ENCODE measurements around the gene RAD51B.
"Not testable (repeated sequence)": the region's sequence is repeated elsewhere in the genome, so short reads cannot be mapped to it uniquely, and the experiment has no call there.

The RAD51B gene

DNA sequence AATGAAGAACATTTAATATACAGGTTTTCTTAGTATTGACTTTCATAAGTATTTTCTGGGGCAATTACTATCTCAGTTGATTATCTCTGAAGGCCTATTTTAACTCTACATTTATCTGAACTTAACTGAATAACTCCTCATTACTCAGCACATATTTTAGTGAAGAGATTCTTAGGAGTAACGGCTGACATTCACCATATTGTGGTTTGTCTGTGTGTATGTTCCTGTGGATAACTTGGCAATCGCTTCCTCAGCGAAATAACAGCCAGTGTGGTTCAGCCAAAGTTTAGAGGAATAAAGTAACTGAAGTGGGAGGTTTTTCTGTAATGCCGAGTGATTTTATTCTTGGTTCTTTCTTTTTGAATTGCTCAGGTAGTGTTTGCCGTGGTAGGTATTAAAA lies 168.0 kb downstream of the RAD51B start:
- peak; percentile 87 for DNase-seq

DNA sequence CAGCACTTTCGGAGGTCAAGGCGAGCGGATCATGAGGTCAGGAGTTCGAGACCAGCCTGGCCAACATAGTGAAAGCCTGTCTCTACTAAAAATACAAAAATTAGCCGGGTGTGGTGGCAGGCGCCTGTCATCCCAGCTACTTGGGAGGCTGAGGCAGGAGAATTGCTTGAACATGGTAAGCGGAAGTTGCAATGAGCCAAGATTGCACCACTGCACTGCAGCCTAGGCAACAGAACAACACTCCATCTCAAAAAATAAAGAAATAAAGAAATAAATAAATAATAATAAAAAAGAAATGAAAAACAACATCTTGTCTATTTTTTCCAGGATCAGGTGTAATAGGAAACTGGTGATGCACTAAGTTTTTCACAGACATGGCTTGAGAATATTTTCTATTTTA lies 168.6 kb downstream of the RAD51B start:
- not testable (repeated sequence) for DNase-seq

- DNase-seq = no peak
Observed at GRCh38 chr14:67990576-67990975, 171.0 kb downstream of the RAD51B start.

- DNase-seq = no peak
Observed at GRCh38 chr14:67994531-67994930, 175.0 kb downstream of the RAD51B start.

- DNase-seq = no peak
Observed at GRCh38 chr14:67996235-67996634, 176.7 kb downstream of the RAD51B start.

DNA sequence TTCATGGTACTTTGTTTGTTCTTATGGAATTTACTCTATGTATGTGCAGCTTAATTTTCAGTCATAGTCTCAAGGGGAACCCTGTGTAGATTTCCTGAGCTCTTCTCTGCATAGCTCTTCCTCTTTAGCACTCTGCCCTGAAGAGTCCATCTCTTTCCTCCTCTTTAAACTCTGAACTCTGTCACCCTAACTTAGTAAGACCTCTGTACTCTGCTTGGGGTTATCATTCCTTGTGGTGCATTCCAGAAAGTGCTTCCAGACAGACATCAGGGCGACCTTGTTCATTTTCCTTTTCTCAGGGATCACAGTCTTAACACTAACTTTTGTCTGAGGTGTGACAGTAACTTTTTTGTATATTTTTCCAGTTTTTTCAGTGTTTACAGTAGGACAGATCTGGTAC lies 179.3 kb downstream of the RAD51B start:
- no peak for DNase-seq

GRCh38 chr14:67999290-67999689 lies 179.7 kb downstream of the RAD51B start:
- DNase-seq = no peak

- DNase-seq = no peak
Observed at GRCh38 chr14:67999705-68000384, 180.3 kb downstream of the RAD51B start.

GRCh38 chr14:68000511-68000910 lies 180.9 kb downstream of the RAD51B start:
- no peak for DNase-seq

DNA sequence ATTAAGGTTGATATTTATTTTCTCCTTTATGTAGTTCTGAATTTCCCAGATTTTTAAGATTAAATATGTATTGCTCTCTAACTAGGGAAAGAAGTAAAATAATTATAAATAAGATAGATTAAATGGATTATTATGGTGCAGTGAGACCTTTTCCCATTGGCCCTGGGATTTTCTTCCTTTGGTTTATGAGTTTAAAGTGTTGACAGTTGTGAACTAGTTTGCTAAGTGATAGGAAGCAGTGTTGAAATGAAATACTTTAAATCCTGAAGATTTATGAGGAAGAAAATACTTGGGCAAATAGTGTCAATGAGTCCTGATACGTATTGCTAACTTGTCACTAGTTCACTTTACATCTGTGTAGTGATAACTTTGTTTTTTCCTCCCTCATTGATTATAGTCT lies 188.9 kb downstream of the RAD51B start:
- DNase-seq = no peak

DNA sequence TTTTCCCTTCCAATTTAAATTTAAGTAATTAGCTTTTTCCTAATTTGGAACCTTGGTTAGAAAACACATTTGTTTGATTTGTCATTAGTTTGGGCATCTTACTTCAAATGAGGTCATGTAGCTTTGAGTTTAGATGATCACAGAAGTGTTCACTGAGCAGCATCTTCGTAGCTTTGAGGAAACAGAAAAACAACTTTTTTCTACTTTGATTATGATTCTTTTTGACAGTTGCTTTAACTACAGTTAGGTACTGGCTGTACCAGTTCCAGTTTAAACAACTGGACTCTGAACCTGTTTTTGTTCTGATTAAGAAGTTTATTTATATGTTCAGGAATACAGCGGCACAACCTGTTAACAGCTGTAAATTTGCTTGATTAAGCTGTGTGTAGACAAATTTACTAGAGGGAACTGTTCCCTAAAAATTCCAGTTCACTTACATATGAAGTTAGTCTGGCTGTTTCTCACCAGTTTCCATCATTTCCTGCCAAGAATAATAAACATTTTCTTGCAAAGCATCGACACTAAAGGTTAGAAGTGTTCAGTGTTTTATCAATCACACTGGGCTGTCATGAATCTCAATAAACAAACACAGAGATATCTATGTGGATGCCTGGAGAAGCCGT lies 191.9 kb downstream of the RAD51B start:
- no peak for DNase-seq

DNA sequence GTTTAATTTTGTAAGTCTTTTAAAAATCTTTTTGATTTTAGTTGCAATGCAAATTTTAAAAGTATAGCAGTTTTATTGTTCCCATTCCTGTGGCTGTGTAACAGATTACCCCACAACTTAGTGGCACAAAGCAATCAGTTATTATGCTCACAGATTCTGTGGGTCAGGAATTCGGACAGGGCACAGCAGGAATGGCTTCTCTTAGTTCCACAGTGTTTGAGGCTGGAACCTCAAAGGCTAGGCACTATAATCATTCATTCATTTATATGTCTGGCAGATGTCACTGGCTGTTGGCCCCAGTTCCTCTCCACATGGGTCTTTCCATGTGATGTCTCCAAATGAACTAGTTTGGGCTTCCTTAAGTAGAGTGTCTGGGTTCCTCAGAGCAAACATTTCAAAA lies 193.3 kb downstream of the RAD51B start:
- no peak for DNase-seq

- DNase-seq = no peak
Observed at GRCh38 chr14:68013326-68013725, 193.7 kb downstream of the RAD51B start.

DNA sequence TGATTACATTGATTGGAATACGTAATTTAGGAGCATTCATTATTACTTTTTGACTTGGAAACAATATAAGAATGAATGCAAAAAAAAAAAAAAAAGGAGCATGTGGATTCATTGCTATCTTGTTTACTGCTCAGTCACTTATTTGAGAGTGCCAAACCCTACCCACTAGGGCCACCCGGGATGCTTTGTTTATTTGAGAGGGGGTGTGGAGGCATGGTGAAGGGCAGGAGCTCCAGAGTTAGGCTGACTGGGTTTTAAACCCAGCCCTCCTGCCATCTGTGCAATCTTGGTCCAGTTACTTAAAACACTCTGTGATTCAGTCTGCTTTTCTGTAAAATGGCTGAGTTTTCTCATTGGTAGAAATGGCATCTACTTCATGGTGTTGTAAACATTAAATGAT lies 195.2 kb downstream of the RAD51B start:
- no peak for DNase-seq

DNA sequence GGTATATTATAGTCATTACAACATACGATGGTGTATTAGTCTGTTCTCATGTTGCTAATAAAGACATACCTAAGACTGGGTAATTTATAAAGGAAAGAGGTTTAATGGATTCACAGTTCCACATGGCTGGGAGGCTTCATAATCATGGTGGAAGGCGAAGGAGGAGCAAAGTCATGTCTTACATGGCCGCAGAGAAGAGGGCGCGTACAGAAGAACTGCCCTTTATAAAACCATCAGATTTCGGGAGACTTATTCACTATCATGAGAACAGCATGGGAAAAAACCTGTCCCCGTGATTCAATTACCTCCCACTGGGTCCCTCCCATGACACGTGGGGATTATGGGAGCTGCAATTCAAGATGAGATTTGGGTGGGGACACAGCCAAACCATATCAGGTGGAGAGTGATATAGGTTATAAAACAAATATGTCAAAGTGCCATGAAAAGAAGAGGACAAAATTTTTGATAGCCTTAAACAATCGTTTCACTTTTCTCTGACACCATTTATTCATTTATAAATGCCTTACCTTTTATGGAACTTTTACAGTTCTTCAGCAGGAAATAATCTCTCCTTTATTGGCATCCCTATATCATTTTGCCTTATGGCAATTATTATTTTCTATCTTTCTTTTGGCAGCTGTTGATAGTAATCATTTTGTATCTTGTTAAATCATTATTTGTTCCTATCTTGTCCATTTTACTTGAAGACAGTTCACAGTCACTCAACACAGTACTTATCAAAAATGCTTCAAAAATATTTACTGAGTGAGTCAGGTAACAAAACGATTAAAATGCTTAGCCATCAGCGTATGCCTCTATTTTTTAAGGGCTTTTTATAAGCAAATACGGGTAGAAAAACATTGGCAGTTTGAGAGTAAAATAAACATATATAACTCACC lies 196.0 kb downstream of the RAD51B start:
- no peak for DNase-seq

- no peak for DNase-seq
Observed at GRCh38 chr14:68016255-68016914, 196.8 kb downstream of the RAD51B start.

GRCh38 chr14:68018598-68018997 lies 199.0 kb downstream of the RAD51B start:
- no peak for DNase-seq

GRCh38 chr14:68020493-68020892 lies 200.9 kb downstream of the RAD51B start:
- no peak for DNase-seq

DNA sequence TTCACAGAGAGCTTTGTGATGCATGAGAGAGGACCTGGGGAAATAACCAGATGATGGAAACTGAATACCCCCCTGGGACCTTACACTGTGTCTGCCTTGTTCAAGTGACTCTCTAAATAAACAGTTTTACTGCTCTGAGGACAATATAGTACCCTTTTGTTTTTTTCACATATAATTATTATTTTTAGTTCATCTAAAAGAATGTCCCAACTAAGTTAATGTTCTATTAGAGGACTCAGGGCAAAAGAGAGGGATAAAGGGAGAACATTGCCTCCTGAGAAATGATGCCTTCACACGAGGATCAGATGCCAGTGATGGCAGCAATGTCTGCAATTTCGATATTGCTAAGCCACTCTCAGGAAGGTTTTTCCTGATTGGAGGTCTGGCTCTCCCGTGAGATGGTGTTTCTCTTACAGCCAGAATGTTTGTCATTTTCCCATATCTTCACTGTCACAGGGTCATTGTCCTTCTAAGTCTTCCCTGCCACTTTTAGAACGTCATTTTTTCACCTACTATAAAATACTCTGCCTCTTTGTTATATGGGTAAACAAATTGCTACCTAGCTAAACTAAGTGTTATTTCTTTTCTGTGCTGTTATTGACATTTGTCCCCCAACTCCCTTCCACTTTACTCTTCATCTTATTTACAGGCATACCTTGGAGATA lies 201.6 kb downstream of the RAD51B start:
- DNase-seq = no peak

DNA sequence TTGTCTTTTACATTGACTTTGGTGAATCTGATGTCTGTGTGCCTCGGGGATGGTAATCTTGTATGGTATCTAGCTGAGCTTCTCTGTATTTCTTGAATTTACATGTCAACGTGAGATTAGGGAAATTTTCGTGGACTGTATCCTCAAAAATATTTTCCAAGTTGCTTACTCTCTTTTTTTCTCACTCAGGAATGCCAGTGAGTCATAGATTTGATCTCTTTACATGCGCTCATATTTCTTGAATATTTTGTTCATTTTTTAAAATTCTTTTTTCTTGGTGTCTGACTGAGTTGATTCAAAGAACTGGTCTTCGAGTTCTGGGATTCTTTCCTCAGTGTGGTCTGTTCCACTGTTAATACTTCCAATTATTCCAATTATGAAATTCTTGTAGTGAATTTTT lies 207.7 kb downstream of the RAD51B start:
- no peak for DNase-seq

DNA sequence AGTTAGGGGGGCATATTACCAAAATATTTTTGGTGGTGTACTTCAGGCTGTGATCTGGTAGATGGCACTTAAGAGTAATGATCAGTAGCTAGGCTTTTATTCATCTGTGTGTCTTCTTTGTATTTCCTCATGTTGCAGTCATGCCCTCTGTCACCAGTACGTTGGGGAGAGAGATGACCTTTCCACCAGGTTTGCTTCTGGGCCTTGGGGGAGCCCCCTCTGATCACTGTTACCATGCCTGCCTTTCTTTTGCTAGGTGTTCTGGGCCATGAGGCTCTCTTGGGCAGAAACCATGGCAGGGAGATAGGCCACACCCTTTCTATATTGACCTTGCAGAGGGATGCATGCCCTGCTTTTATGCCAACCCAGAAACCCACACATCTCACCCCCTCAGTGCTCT lies 208.5 kb downstream of the RAD51B start:
- DNase-seq = no peak

GRCh38 chr14:68031011-68031410 lies 211.4 kb downstream of the RAD51B start:
- not testable (repeated sequence) for DNase-seq

DNA sequence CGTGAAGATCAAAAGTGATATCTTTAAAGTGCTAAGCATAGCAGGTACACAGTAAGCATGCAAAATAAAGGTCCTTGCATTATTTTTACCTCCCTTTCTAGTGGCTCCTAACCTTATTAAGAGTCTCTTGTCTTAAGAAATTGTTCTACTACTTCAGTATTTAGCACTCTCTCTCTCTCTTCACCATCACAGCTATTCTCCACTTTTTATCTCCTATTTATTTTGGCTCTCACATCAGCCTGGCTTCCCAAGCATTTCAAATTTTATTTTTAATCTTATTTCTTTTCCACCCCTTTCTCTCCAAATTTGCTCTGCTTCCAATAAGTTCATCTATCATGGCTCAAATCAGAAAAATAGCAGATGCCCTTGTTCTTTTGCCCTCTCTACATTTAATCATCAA lies 212.6 kb downstream of the RAD51B start:
- DNase-seq = no peak

All from femur (tissue), 1 donor.